Kidney epithelial cell (primary cell): Measurements from ENCODE around the gene WDR20. TPM values are rescaled to one million over a fixed set of nuclear protein-coding genes. Genes with fewer than 3 reads are reported as not detected.

Experiments
- DNase-seq: peaks from one replicate; pipeline ENCODE4 v3.0.0-alpha.2; 2010; ENCODE audit warnings: low read depth
- H3K27me3 ChIP-seq: 2 replicates; pipeline ENCODE4 v1.6.0; 2011; ENCODE audit warnings: low read length; ENCODE audit not compliant: control insufficient read depth, insufficient read depth
- H3K36me3 ChIP-seq: 2 replicates; pipeline ENCODE4 v1.5.1; 2011; ENCODE audit warnings: low read length; ENCODE audit not compliant: control insufficient read depth, insufficient read depth
- H3K4me3 ChIP-seq: 2 replicates; pipeline ENCODE4 v1.5.1; 2011; ENCODE audit warnings: low read depth, mild to moderate bottlenecking, control low read depth, low read length
- CTCF ChIP-seq: IDR thresholded peaks from 2 replicates; pipeline ENCODE4 v1.5.1; 2011; ENCODE audit warnings: mild to moderate bottlenecking, moderate library complexity, low read length, control low read depth, inconsistent platforms; ENCODE audit not compliant: insufficient read depth, poor library complexity, severe bottlenecking
- total RNA-seq: library from RNA; depleted of rRNA; stranded (reverse); fragments of >200 nt; gene quantifications from 2 replicates; pipeline ENCODE4 v1.2.3, GENCODE V29; 2015

The WDR20 gene
- total RNA-seq, 1 donor from 2014 or later, result 14.0 TPM

GRCh38 chr14:102111101-102111500, 28.6 kb upstream of the WDR20 start:
- no peak overlapping the region for H3K4me3 ChIP-seq
- H3K27me3 ChIP-seq, result no peaks in the 10 kb centered on the region
- no peaks in the 10 kb centered on the region for H3K36me3 ChIP-seq
- TF ChIP-seq CTCF, result no peak
- DNase-seq, result no peak

- Histone ChIP-seq H3K27me3 (no peaks in the 10 kb centered on the region), H3K4me3 (no peak overlapping the region), H3K36me3 (no peaks in the 10 kb centered on the region)
- TF ChIP-seq CTCF, result no peak
- no peak for DNase-seq
Measured at GRCh38 chr14:102116361-102117180, 23.1 kb upstream of the WDR20 start.

DNA sequence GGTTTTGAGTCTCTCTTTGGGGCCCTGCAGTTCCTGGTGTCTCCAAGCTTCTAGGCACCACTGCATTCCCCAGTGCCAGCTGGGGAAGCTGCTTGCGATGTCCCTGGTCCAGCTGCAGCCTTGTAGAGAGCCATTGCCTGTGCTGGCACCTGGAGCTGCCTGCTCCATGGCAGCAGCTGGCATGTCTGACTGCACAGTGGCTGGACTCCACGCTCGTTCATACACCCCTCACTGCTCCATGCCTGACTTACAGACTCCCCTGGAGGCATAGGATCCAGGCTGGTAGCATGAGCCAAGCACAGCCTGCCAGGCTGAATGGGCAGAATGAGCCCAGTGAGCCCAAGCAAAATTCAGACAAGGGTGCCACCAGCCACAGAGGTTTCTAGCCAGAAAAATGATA, 21.8 kb upstream of the WDR20 start:
- DNase-seq, result no peak
- TF ChIP-seq CTCF, result no peak
- Histone ChIP-seq H3K27me3 (no peaks in the 10 kb centered on the region), H3K4me3 (no peak overlapping the region), H3K36me3 (no peaks in the 10 kb centered on the region)

DNA sequence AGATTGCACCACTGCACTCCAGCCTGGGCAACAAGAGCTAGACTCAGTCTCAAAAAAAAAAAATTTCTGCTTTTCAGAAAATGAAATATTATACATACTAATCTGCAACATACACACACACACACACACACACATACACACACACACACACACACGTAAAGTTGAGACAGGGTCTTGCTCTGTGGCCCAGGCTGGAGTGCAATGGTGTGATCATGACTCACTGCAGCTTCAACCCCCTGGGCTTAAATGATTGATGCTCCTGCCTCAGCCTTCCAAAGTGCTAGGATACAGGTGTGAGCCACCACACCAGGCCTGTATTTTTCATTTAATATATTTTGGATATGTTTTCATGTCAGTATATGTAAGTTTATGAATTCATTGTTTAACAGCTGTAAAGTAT, 18.8 kb upstream of the WDR20 start:
- H3K27me3 ChIP-seq, result no peaks in the 10 kb centered on the region
- no peak for DNase-seq
- TF ChIP-seq CTCF, result no peak
- H3K4me3 ChIP-seq, result no peak overlapping the region
- H3K36me3 ChIP-seq, result no peaks in the 10 kb centered on the region

DNA sequence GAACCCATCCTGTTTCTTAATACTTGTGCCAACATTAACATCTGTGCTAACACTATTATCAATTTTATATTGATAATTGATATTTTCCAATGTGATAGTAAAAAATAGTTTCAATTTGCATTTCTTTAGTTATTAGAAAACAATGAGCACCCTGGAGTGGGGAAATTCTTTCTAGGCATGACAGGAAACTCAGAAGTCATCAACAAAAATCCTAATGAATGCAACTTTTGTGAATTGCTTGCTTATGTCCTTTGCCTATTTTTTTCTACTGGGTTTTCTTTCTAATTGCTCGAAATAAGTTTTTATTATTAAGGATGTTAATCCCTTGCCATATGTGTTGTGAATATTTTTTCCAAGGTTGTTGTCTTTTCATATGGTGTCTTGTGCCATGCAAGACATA, 18.1 kb upstream of the WDR20 start:
- no peak for TF ChIP-seq CTCF
- no peaks in the 10 kb centered on the region for H3K36me3 ChIP-seq

DNA sequence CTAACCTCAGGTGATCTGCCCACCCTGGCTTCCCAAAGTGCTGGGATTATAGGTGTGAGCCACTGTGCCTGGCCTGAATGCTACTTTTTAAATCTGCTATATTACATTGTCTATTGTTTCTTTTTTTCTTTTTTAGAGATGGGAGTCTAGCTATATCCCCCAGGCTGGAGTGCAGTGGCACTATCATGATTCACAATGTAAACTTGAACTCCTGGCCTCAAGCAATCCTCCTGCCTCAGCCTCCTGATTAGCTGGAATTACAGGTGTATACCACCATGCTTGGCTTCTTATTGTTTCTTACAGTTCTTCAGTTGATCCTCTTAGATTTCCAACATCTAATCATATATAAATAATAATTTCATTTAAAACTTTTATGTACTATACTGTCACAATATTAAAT, 15.3 kb upstream of the WDR20 start:
- DNase-seq, result no peak
- H3K36me3 ChIP-seq, result no peaks in the 10 kb centered on the region
- TF ChIP-seq CTCF, result no peak

More for the DNA sequence above, 18.1 kb upstream of the WDR20 start:
- DNase-seq, result no peak
- Histone ChIP-seq H3K4me3 (no peak overlapping the region), H3K27me3 (no peaks in the 10 kb centered on the region)

More for the DNA sequence above, 15.3 kb upstream of the WDR20 start:
- no peak overlapping the region for H3K4me3 ChIP-seq
- H3K27me3 ChIP-seq, result no peaks in the 10 kb centered on the region
